Measurements from ENCODE around the gene TBCCD1. TPM values are rescaled to one million over a fixed set of nuclear protein-coding genes. Genes with fewer than 3 reads are reported as not detected.

TBCCD1 gene
- total RNA-seq, 1 donor from 2014 or later, result 7.8 TPM

DNA sequence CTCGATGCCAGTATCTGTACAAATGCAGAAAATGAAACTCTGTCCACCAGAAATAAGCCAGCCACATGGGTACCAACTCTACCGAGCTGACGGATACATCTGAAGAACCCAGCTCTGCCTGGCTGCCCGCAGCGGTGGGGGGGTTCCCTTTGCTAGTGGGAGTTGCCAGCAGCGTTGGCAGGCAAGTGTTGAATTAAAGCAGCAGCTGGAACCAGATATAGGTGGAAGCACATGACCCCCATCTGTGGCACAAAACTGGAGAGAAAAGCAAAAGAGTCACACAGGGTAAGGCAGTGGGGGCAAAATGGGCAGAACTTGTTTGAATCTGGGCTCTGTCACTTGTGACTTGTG, 40.9 kb downstream of the TBCCD1 start:
- intact Hi-C loops (cut with DNase I), result no loop called here
- no peak for DNase-seq (ENCODE audit: low spot score)

DNA sequence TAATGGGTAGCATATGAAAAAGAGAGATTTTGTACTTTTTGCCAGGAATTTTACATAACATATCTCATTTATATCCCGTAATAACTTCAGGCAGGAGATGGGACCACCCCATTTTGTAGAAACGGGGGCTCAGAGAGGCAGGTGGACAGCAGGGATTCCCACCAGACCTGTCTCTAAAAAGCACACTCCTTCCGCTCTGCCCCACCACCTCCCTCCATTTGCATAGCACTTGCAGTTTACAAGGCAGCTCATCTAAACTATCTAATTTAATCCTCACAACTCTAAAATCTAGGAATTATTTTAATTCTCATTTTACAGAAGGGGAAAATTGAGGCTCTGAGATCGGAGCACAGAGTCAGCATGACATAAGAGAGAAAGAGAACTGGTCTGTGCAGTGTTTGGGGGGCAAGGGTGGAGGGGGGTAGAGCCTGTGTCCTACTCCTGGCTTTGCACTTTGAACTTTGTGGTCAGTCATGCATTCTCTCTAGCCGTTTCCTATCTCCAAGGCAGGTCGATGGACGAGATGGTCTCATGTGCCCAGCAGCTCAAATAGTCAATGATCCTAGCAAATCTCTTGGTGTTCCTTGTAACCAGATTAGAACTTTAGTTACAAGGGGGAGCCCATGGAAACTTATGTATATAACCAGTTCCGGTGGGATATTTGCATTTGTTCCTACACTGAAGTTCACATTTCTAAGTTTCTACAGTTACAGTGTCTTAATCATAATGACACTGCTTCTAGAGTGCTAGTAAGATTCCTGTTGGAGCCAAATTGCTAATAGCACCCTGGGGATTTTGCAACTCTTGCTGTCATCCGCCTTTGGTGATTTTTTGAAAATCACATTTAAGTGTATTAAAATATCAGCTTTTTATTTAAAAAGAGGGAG, 41.5 kb downstream of the TBCCD1 start:
- no peak for DNase-seq (ENCODE audit: low spot score)
- intact Hi-C loops (cut with DNase I), result no loop called here

DNA sequence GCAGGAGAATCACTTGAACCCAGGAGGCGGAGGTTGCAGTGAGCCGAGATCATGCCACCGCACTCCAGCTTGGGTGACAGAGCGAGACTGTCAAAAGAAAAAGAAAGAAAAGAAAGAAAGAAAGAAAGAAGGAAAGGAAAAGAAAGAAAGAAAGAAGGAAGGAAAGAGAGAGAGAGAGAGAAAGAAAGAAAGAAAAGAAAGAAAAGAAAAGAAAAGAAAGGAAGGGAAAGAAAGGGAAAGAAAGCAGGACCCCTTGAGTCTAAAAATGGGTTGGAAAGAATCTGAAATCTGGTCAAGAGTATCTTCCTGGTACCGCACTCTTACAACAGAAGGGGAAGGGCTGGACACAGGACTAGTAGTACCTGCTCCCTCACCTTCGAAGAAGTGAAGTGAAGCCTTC, 42.5 kb downstream of the TBCCD1 start:
- DNase-seq (ENCODE audit: low spot score), result no peak
- intact Hi-C loops (cut with DNase I), result no loop called here

DNA sequence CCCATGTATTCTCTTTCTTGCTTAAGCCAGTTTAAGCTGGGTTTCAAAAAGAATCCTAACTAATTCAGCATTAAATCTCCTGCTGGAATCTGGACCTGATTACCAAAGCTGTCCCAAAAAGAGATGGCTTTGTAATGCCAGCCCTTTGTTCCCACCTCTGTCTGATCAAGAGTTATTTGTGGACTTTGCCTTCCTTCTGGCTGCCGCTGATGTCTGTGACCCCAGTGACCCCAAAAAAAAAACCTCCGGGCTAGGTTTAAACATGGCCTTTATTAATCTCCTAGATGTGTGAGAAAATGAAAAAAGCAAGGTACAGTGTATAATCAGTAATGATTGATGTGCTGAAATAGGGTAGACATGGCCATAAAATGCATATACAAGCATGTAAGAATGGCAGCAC, 43.7 kb downstream of the TBCCD1 start:
- intact Hi-C loops (cut with DNase I), result no loop called here
- DNase-seq (ENCODE audit: low spot score), result no peak

DNA sequence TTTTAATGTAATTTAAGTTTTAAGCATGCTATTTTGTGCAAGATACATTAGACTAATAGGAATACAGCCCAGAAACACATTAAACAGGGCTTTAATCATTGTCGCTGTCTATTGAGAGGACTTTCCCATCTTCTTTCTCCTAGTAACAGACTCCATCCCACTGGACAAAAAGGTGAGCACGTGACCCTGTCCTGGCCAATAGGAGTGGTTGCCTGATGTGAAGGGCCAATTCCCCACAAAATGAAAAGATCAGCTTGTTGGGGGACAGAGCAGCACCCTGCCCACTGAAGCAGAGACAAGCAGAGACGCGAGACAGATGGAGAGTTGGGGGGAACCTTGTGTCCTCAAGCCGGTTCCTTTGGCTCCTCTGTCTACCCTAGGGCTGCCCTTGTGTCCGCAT, 44.1 kb downstream of the TBCCD1 start:
- intact Hi-C loops (cut with DNase I), result no loop called here

DNA sequence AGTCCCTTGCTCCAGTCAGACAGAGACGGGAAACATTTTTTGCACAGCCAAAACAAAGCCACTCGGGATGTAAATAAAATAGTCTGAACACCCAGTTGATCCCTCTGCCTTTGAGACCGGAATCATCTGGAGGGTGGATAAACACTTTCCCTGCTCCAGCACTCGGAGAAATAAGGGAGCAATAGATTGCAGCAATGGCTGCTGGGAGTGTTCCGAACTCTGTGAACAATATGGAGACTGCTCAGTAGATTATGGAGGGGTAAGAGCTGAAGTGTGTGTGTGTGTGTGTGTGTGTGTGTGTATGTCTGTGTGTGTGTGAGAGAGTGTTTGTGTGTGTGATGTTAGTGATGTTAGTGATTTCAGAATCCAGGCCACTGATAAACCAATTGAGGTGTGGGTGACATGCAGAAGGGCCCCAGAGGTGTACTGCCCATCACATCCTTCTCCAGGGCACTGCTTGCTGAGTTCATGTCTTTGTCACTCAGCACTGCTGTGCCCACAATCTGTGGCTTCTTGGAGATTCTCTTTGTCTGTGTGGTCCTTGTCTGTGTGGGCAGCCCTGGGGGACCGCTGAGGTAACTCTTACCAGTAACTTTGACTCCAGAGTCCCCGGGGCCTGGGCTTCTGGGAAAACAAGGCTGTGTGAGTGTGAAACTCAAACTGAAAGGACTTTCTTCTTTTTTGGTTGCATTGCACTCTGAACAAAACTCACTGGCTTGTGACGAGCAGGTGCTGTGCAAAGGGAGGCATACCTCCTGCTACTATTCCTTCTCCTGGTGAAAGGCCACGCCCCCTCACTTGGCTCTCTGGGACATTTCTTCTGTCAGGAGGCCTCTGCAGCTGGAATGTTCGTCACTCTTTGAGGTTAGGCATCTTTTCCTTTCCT, 45.9 kb downstream of the TBCCD1 start:
- intact Hi-C loops (cut with DNase I), result no loop called here
- DNase-seq (ENCODE audit: low spot score), result no peak

More for the DNA sequence above, 44.1 kb downstream of the TBCCD1 start:
- DNase-seq (ENCODE audit: low spot score), result no peak

DNA sequence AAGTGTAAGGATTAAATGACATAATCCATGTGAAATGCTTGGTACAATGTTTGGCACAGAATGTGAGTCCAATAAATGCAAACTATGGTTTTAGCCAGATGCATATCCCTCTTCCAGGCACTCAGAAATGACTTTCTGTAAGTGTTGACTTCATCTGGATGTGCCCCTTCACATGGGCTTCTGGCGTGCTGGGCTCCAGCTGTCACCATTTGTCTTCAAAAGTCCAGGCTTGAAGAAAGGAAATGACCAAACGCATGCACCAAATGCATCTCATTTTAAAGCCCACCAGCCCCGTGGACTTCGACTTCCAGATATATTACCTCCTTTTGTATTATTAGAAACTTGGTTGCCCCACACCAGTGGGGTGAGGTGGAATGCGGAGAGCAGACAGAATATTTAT, 46.7 kb downstream of the TBCCD1 start:
- intact Hi-C loops (cut with DNase I), result no loop called here
- DNase-seq (ENCODE audit: low spot score), result no peak

DNA sequence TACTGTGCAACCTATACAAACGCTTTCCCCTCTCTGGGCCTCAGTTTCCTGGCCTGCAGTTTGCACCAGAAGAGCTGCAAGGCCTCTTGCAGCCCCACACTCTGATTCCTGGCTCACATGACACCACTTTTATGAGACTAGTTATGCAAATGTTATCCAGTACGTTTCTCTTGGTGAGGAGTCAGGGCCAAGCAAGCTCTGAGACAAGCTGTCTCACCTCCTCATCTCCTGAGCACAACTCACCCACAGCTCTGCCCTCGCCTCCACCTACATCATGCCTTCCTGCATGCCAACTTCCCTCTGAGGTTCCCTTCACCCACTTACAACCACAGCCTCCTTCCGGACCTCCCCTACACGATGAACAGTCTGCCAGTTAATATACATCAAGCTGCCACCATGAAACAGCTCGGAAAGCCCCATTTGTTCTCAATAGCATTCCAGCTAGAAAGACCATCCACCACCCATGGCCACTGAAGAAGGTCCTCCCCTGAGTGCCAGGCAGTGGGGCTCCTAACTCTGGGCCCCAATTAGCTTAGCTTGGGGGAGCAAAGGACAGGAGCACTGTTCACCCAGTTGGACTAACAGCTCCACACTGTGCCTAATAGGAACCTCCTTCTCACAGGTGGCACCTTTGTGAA, 48.0 kb downstream of the TBCCD1 start:
- no peak for DNase-seq (ENCODE audit: low spot score)
- intact Hi-C loops (cut with DNase I), result no loop called here

DNA sequence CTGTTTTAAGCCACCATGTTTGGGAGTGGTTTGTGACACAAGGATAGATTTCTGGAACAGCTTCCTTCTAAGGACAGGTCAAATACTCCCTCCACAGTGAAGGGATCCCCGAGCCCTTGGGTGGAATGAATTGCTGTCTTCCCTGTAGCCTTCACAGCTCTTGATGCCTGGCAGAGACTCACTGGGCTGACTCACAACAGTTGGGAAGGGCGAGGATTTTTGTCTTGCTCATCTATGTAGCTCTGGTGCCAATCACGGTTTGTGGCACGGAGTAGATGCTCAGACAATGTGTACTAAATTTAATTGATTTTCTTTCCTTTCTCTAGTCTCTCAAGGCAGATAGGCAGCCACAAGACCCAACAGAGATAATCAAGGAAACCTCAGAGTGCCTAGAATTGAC, 49.9 kb downstream of the TBCCD1 start:
- no peak for DNase-seq (ENCODE audit: low spot score)
- intact Hi-C loops (cut with DNase I), result no loop called here

DNA sequence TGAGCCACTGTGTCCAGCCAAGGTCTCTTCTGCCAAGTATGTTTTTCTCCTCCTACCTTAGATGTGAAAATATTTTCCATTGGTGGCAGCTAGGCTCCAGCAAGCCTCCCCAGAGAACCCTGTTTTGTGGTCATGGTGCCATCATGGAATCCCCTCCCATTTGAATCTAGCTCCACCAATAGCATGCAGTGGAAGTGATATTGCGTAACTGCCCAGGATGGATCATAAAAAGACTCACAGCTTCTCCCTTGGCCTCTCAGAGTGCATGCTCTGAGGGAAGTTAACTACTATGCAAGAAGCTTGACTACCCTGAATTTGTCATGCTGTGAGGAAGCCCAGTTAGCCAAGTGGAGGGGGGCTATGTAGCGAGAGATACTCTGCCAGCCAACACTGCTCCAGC, 50.5 kb downstream of the TBCCD1 start:
- no peak for DNase-seq (ENCODE audit: low spot score)
- intact Hi-C loops (cut with DNase I), result no loop called here

DNA sequence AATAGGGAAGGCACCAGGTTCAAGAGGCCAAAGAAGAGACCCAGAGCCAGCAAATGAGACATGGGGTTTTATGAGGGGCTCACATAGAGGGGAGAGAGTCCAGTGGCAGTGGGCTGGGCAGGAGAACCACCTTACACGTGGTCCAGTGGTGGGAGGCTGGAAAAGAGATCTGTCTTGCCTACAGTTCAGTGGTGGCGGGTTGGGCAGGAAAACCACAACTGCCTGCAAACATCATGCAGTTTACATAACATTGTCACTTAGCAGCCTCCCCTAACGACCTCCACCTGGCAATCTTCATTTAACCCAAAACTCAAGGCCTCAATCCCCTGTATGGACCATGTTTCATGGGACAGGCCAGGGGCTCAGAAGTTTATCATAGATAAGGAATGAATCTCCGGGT, 52.0 kb downstream of the TBCCD1 start:
- no peak for DNase-seq (ENCODE audit: low spot score)
- intact Hi-C loops (cut with DNase I), result no loop called here

DNA sequence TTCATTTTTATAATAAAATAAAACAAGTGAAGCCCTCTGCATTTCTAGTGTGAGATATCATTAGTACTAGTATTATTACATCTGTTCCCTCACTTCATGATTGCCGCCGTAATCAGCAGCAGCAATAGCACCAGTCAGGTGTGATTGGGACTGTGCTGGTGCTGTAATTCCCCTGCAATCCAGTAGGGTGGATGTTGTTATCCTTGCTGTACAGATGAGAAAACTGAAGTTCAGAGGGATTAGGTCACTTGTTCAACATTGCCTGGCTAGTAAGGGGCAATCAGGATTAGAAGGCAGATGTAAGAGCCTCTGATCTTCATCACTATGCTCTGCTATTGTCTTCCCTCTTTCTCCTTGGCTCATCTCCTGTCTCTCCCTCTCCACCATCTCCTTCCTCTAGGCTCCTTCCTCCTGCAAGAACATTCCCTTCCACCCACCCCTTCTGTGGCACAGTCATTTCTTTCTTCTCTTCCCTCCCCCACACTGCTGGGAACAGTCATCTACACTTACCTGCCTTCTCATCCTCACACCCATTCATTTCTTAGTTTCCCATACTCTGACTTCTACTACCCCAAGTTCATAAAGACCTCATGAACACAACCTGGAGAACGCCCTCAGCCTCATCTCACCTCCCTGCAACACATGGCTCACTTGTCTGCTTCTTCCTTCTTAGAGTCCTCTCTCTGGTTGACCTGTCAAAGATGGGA, 52.7 kb downstream of the TBCCD1 start:
- intact Hi-C loops (cut with DNase I), result no loop called here
- DNase-seq (ENCODE audit: low spot score), result no peak

DNA sequence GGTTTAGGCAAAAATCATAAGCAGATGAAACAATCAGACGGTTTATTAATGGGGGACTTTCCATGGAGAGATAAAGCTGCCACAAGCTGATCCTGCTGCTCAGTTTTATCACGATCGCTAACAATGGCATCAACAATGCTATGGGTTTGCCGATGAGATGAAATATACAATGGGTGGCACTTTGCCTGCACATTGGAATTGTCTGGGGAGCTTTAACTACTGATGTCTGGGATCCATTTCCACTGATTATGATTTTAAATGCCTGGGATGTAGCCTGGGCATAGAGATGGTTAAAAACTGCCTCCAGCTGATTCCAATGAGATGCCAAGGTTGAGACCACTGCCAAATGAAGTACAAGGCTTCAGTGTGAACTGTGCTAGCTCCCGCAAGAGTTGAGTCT, 53.8 kb downstream of the TBCCD1 start:
- no peak for DNase-seq (ENCODE audit: low spot score)
- intact Hi-C loops (cut with DNase I), result no loop called here

DNA sequence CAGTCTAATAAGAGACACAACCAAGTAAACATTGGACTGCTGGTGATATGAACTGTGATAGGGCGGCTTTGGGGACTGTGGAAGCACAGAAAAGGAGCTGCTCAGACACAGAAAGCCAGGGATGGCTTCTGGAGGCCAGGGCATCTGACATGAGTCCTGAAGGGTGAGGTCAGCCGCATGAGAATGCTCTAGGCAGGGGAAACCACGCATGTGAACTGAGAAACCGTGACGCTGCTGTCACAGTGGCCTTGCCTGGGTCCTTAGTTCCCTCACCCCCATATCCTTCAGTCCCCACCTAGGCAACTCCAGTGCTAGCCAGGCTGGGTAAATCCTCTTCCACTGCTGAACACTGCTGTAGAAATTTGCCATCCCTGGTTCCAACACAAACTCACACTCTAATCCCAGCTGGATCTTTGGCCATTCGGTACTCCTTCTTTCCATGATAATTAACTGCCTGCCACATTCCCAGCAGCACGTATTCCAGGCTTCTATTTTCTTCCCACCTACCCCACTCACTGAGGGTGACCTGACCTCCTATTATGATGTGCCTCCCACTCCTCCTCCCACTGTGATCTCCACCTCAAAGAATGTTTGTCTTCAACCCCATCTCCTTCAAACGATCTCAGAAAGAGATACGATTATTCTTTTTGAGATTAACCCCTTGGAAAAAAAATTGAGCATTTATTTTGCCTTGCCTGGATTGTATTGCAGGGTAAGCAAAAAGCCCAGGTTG, 54.4 kb downstream of the TBCCD1 start:
- no peak for DNase-seq (ENCODE audit: low spot score)

DNA sequence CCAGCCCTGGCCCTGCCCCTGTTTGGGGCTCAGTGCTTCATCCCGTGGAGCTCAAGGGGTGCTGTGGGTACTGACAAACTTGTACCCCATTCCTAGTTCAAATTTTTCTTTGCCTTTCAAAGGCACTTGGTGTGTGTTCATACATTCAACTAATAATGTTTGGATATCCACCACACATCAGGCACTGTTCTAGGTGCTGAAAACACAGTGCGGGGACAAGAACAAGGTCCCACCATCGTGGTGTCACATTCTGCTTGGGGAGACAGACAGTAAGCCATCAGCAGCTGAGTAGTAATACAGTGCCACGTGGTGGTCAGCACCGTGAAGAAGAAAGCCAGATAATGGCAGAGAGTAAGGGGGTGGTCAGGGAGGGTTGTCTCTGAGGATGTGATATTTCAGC, 55.4 kb downstream of the TBCCD1 start:
- no peak for DNase-seq (ENCODE audit: low spot score)
- intact Hi-C loops (cut with DNase I), result no loop called here

More for the DNA sequence above, 54.4 kb downstream of the TBCCD1 start:
- intact Hi-C loops (cut with DNase I), result no loop called here

DNA sequence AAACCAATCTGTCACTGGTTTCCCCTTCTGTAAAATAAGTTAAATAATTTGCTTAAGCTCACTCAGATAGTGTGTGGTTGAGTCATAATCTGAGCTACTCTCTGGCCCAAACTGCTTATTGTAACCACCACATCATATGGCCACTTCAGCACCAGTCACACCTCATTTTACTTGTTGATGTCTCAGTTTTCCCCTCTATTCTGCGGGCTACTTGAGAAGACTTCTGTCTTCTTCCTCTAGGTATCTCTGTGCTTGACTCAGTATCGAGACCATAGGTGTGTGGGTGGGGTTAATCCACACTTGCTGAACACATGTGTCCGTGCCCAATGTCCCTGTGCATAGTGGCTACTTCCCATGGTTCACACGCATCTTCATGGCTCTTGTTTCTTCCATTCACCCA, 55.9 kb downstream of the TBCCD1 start:
- intact Hi-C loops (cut with DNase I), result no loop called here
- DNase-seq (ENCODE audit: low spot score), result no peak

DNA sequence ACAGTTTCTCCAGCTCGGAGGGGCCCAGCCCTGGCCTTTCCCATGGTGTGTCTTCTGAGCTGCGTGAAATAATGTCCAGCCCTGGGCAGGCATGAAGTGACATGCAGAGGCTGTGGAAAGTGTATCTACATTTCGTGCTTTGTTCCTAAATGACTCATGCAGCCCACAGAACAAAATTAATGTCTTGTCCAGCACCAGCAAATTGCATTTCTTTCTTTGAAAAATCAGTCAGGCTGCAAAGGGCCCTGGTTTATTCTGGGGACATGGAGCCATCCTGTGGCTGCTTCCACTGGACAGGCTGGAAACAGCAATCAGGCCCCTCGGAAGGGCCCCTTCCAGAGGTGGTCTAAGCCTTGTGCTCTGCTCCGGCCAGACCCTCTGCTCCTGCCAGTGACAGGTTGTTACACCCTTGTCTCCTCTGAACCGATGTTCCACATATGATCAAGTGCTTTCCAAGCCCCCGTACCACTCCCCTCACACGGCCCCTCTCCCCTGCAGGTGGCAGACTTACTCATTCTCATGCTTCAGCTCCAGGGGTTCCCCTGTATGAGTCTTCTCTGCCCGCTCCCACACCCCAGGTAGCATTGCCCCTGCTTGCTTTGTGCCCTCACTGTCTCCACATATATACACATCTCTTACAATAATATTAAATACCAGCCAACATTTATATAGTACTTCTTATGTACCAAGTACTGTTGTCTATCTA, 56.6 kb downstream of the TBCCD1 start:
- DNase-seq (ENCODE audit: low spot score), result no peak
- intact Hi-C loops (cut with DNase I), result no loop called here

DNA sequence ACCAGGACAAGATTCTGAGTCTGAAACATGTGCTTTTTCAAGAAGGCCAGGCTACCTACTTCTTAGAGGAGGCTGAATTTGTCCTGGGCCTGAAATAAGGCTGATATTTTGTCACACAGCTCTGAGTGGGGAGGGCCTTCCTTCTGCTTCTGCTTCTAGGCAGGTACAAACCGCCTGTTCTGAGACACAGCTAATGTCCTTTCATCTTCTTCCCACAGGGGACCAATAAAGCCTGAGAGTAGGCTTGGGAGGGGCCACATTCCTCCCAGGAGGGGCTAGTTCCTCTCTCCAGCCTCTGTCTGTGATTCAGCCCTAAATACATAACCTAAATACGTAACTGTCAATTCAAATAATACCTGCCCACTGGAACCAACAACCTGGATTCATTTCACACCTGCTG, 57.7 kb downstream of the TBCCD1 start:
- intact Hi-C loops (cut with DNase I), result no loop called here
- no peak for DNase-seq (ENCODE audit: low spot score)

DNA sequence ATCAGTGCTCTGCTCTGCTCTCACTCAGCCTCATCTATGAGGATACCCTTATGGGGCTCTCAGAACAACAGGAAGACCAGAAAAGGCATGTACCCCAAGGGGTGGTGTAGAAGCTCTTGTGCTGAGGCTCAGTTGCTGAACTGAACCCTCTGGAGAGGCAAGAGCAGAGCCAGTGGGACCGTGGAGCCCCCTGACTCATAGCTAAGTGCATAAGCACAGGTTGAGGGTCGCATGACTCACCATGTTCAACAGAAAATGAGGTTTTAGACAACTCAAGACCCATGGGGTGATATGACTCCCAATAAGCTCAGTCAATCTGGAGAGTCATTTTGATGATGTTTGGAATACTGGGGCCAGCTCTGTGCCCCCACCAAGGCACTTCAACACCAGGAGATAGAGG, 60.3 kb downstream of the TBCCD1 start:
- intact Hi-C loops (cut with DNase I), result no loop called here
- no peak for DNase-seq (ENCODE audit: low spot score)
